Right ventricle myocardium inferior (tissue), 1 donor: Measurements from ENCODE around the gene SUSD6. TPM values are rescaled to one million over a fixed set of nuclear protein-coding genes. Genes with fewer than 3 reads are reported as not detected.

Experiments
- ATAC-seq: fragments of 200-7000 bp; cut with Tn5 transposase; one replicate; pipeline ENCODE4 v1.9.1; 2020; ENCODE audit warnings: mild to moderate bottlenecking, moderate library complexity
- DNase-seq: peaks from one replicate; pipeline ENCODE4 v3.0.0; 2021; ENCODE audit errors: missing footprints
- intact Hi-C: fragments of 100-400 bp; cut with DNase I; formaldehyde crosslinking; loops from one replicate; pipeline ENCODE4 v1.11.0; 2022
- total RNA-seq: library from RNA; stranded (reverse); fragmentation: NEBNext Ultra II Directional; extraction: Animal tissue kit (Norgen Biotek cat#: 25700); gene quantifications from one replicate; pipeline ENCODE4 v1.2.1, GENCODE V29; 2021
- donor health status: DM: no; HTN: yes; CAD: no; lungs with severe emphysema.

The SUSD6 gene
- total RNA-seq, 1 donor from 2014 or later, result 22.4 TPM

- intact Hi-C loops, result no loop called here
- no peak for DNase-seq
- no peak for ATAC-seq
Measured at GRCh38 chr14:69756298-69756697, 144.9 kb downstream of the SUSD6 start.

GRCh38 chr14:69760810-69761209, 149.4 kb downstream of the SUSD6 start:
- no peak for ATAC-seq
- intact Hi-C loops, result no loop called here
- no peak for DNase-seq

DNA sequence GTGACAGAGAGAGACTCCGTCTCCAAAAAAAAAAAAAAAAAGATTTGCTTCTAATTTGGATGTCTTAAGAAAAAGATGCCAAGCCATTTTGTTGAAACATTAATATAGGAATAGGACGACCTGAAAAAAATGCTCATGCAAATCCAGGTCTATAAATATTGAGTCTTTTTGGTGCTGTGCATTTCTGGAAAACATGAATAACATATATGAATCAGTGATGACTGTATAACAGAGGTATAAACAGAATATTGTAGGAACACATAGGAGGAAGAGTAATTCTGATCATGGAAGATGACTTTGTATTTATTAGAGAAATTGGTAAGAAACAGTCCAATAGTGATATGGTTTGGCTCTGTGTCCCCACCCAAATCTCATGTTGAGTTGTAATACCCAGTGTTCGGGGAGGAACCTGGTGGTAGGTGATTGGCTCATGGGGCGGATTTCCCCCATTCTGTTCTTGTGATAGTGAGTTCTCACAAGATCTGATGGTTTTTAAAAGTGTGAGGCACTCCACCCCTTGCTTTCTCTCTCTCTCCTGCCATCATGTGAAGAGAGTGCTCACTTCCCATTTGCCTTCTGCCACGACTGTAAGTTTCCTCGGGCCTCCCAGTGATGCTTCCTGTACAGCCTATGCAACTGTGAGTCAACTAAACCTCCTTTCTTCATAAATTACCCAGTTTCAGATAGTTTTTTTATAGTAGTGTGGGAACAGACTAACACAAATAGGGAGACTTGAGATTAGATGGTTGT, 152.5 kb downstream of the SUSD6 start:
- intact Hi-C loops, result no loop called here
- ATAC-seq (no peak), DNase-seq (no peak)

Other genes starting within 250 kb of the SUSD6 start
- gene ERH, start 213.3 kb upstream of the SUSD6 start, total RNA-seq, result 110 TPM
- gene SLC39A9, start 212.9 kb upstream of the SUSD6 start, total RNA-seq, result 18.0 TPM
- 0.32 TPM for gene PLEKHD1, start 126.9 kb upstream of the SUSD6 start, total RNA-seq
- gene CCDC177, start 36.7 kb upstream of the SUSD6 start, total RNA-seq, result not detected
- 120 TPM for gene SRSF5, start 155.5 kb downstream of the SUSD6 start, total RNA-seq
- not detected for gene SLC10A1, start 185.6 kb downstream of the SUSD6 start, total RNA-seq